Breast epithelium (tissue), 4 donors: Measurements from ENCODE around the gene FYB2. TPM values are rescaled to one million over a fixed set of nuclear protein-coding genes. Genes with fewer than 3 reads are reported as not detected.

Source experiments
- DNase-seq, 2 donors: peaks; one replicate each; pipeline ENCODE4 v3.0.0-alpha.2; 2019; ENCODE audit warnings: low spot score in 2 of 2
- H3K27ac ChIP-seq, 2 donors: fragments of 200-600 bp; sonication (generic) in 1 of 2; one replicate each; pipeline ENCODE4 v1.5.1; 2016 to 2019; ENCODE audit warnings: mild to moderate bottlenecking in 1 of 2
- H3K27me3 ChIP-seq, 2 donors: fragments of 200-600 bp; sonication (generic) in 1 of 2; one replicate each; pipeline versions ENCODE4 v1.5.1 to v1.6.0; 2017 to 2019; ENCODE audit warnings: control low read depth in 1 of 2, mild to moderate bottlenecking in 1 of 2
- H3K36me3 ChIP-seq: fragments of 200-600 bp; one replicate; pipeline ENCODE4 v1.5.1; 2019
- H3K4me1 ChIP-seq, 2 donors: fragments of 200-600 bp; sonication (generic); one replicate each; pipeline ENCODE4 v1.5.1; 2016 to 2019; ENCODE audit warnings: control low read depth in 1 of 2
- H3K4me3 ChIP-seq, 3 donors: fragments of 200-600 bp; sonication (generic); 1 replicate in 2 of 3; 2 replicates in 1 of 3; pipeline ENCODE4 v1.5.1; 2016 to 2019; ENCODE audit warnings: mild to moderate bottlenecking in 3 of 3, moderate library complexity in 2 of 3
- H3K9me3 ChIP-seq, 2 donors: fragments of 200-600 bp; sonication (generic) in 1 of 2; one replicate each; pipeline ENCODE4 v1.5.1; 2016 to 2019; ENCODE audit warnings: control low read depth in 1 of 2
- POLR2A ChIP-seq: fragments of 450-650 bp; IDR thresholded peaks from one replicate; pipeline ENCODE4 v1.6.1; 2016; ENCODE audit warnings: antibody characterized with exemption, mild to moderate bottlenecking, moderate library complexity
- POLR2AphosphoS5 ChIP-seq, 3 donors: sonication (generic); formaldehyde crosslinking; IDR thresholded peaks; one replicate each; pipeline ENCODE4 v1.6.1; 2017; ENCODE audit warnings: antibody characterized with exemption in 3 of 3
- intact Hi-C: fragments of 100-400 bp; cut with DNase I; formaldehyde crosslinking; loops from one replicate; pipeline ENCODE4 v1.15.1; 2023; ENCODE audit warnings: low total_unique reads
- total RNA-seq, 3 donors: library from RNA; depleted of rRNA; stranded (reverse); fragments of >200 nt; gene quantifications; one replicate each; pipeline ENCODE4 v1.1.0, GENCODE V29; 2016
- TF ChIP-seq, protein P1 (sequence below), 3 donors: fragments of 450-650 bp; IDR thresholded peaks; one replicate each; pipeline ENCODE4 v1.5.1; 2016 to 2017; ENCODE audit warnings: antibody characterized with exemption in 3 of 3, mild to moderate bottlenecking in 3 of 3, moderate library complexity in 3 of 3

The FYB2 gene, protein sequence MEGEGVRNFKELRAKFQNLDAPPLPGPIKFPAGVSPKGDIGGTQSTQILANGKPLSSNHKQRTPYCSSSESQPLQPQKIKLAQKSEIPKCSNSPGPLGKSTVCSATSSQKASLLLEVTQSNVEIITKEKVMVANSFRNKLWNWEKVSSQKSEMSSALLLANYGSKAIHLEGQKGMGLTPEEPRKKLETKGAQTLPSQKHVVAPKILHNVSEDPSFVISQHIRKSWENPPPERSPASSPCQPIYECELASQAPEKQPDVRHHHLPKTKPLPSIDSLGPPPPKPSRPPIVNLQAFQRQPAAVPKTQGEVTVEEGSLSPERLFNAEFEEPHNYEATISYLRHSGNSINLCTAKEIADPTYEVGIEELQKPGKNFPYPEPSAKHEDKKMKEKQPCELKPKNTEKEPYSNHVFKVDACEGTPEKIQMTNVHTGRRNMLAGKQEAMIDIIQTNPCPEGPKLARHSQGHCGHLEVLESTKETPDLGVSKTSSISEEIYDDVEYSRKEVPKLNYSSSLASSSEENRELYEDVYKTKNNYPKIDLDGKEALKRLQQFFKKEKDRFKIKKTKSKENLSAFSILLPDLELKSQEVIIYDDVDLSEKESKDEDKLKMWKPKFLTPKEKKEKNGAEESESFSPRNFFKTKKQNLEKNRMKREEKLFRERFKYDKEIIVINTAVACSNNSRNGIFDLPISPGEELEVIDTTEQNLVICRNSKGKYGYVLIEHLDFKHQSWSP
- total RNA-seq, result 10 to 100 TPM in 2 of 3 donors, not detected in 1; 11.3 to 22.9 TPM

DNA sequence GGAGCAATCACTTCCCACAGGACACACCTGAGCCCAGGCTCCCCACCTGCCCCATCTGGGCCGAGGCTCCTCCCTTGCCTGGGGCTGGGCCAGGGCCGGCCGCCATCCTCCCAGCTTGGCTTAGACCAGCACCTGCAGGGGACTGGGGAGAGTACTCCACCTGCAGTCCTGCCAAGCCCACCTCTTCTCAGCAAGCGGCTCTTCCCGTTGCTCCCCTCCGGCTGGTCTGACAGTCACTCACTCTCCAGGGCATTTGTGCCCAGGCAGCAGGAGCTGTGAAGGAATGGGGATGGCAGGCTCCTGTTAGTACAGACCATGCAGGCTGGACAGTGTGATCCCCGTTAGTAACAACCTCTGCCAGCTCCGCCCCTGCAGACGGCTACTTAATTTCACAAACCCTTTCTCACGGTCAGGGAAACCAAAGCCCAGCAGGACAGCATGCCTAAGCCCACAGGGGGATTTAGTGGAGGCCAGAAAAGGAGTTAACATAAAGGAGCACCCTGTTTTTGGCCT is at the start of gene FYB2:
FYB2 (minus strand) TSS at position 18 of the 513 bp plus-strand sequence. CDS start 114 bp downstream, outside the sequence.
- Histone ChIP-seq H3K9me3 (no peaks in the 10 kb centered on the region), H3K4me1 (no peaks in the 10 kb centered on the region), H3K36me3 (no peaks in the 10 kb centered on the region), H3K4me3 (peak within 1 kb of the TSS in 2 of 3 donors; percentile 10 to 14), H3K27me3 (no peaks in the 10 kb centered on the region), H3K27ac (peak within 1 kb of the TSS in 1 of 2 donors; percentile 23)
- intact Hi-C loops, result no loop called here
- DNase-seq, result no peak
- TF ChIP-seq, protein P1, sequence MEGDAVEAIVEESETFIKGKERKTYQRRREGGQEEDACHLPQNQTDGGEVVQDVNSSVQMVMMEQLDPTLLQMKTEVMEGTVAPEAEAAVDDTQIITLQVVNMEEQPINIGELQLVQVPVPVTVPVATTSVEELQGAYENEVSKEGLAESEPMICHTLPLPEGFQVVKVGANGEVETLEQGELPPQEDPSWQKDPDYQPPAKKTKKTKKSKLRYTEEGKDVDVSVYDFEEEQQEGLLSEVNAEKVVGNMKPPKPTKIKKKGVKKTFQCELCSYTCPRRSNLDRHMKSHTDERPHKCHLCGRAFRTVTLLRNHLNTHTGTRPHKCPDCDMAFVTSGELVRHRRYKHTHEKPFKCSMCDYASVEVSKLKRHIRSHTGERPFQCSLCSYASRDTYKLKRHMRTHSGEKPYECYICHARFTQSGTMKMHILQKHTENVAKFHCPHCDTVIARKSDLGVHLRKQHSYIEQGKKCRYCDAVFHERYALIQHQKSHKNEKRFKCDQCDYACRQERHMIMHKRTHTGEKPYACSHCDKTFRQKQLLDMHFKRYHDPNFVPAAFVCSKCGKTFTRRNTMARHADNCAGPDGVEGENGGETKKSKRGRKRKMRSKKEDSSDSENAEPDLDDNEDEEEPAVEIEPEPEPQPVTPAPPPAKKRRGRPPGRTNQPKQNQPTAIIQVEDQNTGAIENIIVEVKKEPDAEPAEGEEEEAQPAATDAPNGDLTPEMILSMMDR (IDR thresholded peaks at IDR 0.05), result no peak
- TF ChIP-seq POLR2AphosphoS5 (IDR thresholded peaks at IDR 0.05), result no peak

DNA sequence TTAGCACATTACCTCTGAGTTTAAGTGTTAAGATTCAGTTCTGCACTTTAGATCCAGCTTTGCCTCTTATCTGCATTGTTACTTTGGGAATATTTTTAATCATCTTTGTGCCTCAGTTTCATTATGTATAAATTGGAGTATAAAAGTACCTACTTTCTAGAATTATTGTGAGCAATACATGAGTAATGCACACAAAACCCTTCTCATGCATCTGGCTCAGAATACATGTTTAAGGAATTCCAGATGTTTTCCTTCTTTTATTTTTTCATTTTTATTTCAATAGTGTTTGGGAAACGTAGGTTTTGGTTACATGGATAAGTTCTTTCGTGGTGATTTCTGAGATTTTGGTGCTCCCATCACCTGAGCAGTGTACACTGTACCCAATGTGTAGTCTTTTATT is 49.6 kb upstream of the FYB2 start:
- H3K27ac ChIP-seq, result no peak overlapping the region
- no peak overlapping the region for H3K4me3 ChIP-seq
- intact Hi-C loops, result no loop called here
- no peaks in the 10 kb centered on the region for H3K27me3 ChIP-seq
- no peaks in the 10 kb centered on the region for H3K9me3 ChIP-seq
- TF ChIP-seq POLR2AphosphoS5 (IDR thresholded peaks at IDR 0.05) (no peak), POLR2A (no peak)
- TF ChIP-seq, protein P1 (IDR thresholded peaks at IDR 0.05), result no peak
- no peaks in the 10 kb centered on the region for H3K36me3 ChIP-seq
- no peak for DNase-seq
- no peaks in the 10 kb centered on the region for H3K4me1 ChIP-seq

DNA sequence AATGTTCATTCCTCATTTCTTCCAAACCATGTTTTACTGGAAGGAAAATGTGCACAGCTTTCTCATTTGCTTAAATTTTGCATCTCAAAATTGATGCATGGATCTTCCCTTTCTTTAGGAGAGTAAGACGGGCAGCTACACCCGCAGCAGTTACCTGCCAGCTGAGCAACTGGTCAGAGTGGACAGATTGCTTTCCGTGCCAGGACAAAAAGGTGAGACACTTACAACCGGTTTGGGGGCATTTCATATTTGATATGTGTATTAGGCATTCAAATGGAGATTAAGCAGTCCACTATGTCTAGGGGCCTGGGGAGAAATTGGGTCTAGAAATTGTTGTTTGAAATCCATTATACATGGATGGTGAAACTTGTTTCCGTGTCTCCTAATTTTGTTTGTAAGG is 48.3 kb upstream of the FYB2 start:
- Histone ChIP-seq H3K36me3 (no peaks in the 10 kb centered on the region), H3K27ac (no peak overlapping the region), H3K4me3 (no peak overlapping the region), H3K27me3 (no peaks in the 10 kb centered on the region), H3K9me3 (no peaks in the 10 kb centered on the region), H3K4me1 (no peaks in the 10 kb centered on the region)
- no peak for DNase-seq
- TF ChIP-seq POLR2A (no peak), POLR2AphosphoS5 (IDR thresholded peaks at IDR 0.05) (no peak)
- TF ChIP-seq, protein P1 (IDR thresholded peaks at IDR 0.05), result no peak
- intact Hi-C loops, result no loop called here

DNA sequence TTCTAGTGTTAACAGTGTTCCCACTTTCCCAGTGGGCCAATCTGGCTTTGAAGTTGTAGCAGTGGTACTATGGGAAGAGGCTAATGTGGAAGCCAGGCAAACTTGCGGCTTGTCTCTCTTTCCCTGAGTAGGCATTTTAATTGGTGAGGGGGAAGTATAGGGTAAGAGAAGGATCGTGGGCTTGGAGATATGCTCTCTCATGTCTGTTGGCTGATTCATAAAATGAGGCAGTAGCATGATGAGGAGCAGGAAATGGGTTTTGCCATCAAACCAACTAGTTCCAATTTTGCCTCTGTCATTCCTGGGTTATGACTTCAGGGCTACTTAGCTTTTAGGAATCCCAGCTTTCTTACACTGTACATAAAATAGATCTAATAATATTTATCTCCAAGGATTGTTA is 47.5 kb upstream of the FYB2 start:
- no peaks in the 10 kb centered on the region for H3K4me1 ChIP-seq
- intact Hi-C loops, result no loop called here
- no peak for DNase-seq
- H3K9me3 ChIP-seq, result no peaks in the 10 kb centered on the region
- TF ChIP-seq, protein P1 (IDR thresholded peaks at IDR 0.05), result no peak
- no peak for TF ChIP-seq POLR2AphosphoS5 (IDR thresholded peaks at IDR 0.05)
- no peak for TF ChIP-seq POLR2A
- no peaks in the 10 kb centered on the region for H3K27me3 ChIP-seq
- no peak overlapping the region for H3K27ac ChIP-seq
- H3K36me3 ChIP-seq, result no peaks in the 10 kb centered on the region
- no peak overlapping the region for H3K4me3 ChIP-seq

DNA sequence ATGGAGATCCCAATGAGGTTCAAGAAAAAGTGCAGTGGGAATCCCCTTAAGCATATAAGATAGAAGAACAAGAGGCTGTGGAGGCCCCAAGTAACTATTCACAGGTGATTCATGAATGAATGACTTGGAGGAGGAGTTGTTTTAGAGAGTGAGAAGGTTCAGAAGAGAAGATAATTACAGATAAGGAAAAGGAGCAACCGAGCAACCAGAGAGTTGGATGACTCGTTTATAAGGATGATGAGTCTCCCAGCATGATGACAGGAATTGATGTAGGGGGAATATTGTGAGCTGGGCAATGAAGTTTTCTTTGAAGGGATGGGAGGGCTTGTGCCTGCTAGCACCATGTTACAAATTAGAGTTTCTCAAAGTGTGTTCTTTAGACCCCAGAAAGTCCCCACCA is 45.2 kb upstream of the FYB2 start:
- no peak overlapping the region for H3K4me3 ChIP-seq
- H3K36me3 ChIP-seq, result no peaks in the 10 kb centered on the region
- intact Hi-C loops, result loop anchor here (5.0 kb wide), 1 partner anchor 62 kb away; no protein-coding TSS in a partner anchor
- H3K9me3 ChIP-seq, result no peaks in the 10 kb centered on the region
- H3K4me1 ChIP-seq, result no peaks in the 10 kb centered on the region
- no peak for DNase-seq
- TF ChIP-seq POLR2AphosphoS5 (IDR thresholded peaks at IDR 0.05), result no peak
- TF ChIP-seq, protein P1 (IDR thresholded peaks at IDR 0.05), result no peak
- TF ChIP-seq POLR2A, result no peak
- H3K27ac ChIP-seq, result no peak overlapping the region
- H3K27me3 ChIP-seq, result no peaks in the 10 kb centered on the region
